DMS153 treated with DMSO at 0.1 percent for 48 hours (cell line): ENCODE measurements around the gene ZNF800.
A peak's percentile ranks its signal among the peaks of the same experiment; 100 is the strongest.

Experiments
- DNase-seq: peaks from one replicate; lab custom pipeline; 2025; ENCODE audit not compliant: unreplicated experiment; lab: John Stamatoyannopoulos, UW

Gene ZNF800

GRCh38 chr7:127349881-127350280 is 42.6 kb downstream of the ZNF800 start:
- no peak for DNase-seq

- no peak for DNase-seq
Observed at GRCh38 chr7:127348247-127348631, 44.3 kb downstream of the ZNF800 start.

GRCh38 chr7:127347567-127348246 is 44.8 kb downstream of the ZNF800 start:
- peak; percentile 14 for DNase-seq

DNA sequence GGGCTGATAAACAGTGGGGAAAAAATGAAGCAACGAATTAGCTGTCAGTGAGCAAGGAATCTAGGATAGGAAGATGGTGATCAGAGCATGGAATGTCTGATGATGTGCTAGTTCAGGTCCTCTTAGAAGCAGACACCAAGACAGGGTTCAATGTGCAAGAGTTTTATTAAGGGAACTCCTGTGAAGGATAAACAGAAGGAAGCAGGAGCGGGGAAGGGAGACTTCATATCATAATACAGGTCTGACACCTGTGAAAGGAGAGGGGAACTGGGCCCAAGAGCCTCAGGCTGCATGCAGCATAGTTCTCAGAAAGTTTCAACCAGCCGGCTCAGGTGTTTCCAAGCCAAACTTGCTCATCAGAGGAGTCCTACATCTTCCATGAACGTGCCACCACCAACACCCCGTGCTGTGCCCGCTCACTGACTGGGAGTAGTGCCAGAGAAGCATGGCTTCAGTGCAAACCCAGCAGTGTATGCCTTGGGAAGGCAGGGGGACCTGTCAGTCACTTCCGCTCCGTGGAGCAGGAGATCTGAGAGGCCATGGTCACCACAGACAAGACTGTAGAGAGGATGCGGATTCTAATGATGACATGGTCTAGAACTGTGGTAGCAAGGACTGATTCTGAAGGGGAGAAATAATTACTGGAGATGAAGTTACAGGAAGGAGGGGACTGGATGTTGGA is 45.8 kb downstream of the ZNF800 start:
- DNase-seq, result no peak

DNA sequence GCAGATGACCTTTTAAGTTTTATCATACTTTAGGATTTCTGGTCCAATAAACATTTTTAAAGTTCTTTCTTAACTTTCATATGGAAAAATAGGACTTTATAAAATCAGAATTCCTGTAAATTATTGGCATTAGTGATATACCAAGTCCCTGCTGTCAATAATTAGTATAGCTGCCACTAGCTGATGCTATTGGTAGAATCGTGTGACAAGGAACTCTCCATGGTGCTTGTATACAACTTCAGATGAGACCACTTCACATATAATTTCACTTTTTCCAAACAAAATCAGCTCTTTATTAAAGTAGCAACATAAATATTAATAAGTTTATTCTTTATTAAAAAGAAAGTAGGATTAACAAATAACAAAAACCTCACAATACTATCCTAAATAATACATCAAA is 49.9 kb downstream of the ZNF800 start:
- no peak for DNase-seq

GRCh38 chr7:127338122-127338521 is 54.4 kb downstream of the ZNF800 start:
- no peak for DNase-seq

GRCh38 chr7:127337581-127337980 is 54.9 kb downstream of the ZNF800 start:
- DNase-seq, result no peak

- DNase-seq, result no peak
Observed at GRCh38 chr7:127336458-127336857, 56.0 kb downstream of the ZNF800 start.

DNA sequence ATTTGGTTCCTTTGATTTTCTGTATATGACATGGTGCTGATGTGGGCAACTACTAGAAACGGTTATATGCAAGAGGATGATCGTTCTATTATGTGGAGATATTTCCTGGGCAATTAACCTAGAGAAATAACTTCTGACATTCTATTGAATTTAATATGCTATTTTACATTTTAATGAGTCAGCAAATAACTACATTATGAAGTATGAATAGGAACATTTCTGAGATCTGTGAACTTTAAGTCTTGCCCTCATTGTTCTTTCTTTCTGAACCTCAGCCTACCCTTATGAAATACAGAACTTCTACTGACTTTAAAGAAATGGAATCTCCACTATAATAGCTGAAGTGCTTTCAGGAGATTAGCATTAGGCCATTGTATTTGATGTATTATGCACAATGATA is 59.6 kb downstream of the ZNF800 start:
- no peak for DNase-seq

DNA sequence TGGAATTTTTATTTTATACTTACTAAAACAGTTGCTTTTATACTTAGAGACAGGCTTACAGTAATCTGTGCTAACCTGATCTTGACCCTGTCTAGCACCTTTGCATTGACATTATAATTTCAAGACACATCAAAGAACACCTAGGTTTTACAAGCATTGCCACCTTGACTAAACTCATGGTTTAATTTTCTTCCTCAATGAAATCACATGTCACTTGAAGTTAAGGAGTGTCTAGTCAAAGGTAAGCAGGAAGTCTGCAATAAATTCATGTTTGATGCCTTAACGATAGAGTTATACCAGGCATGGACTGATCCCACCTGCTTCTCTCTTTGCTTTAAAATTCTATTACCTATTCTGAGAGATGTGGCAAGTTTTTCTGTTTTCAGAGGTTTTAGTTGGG is 62.4 kb downstream of the ZNF800 start:
- DNase-seq, result no peak

DNA sequence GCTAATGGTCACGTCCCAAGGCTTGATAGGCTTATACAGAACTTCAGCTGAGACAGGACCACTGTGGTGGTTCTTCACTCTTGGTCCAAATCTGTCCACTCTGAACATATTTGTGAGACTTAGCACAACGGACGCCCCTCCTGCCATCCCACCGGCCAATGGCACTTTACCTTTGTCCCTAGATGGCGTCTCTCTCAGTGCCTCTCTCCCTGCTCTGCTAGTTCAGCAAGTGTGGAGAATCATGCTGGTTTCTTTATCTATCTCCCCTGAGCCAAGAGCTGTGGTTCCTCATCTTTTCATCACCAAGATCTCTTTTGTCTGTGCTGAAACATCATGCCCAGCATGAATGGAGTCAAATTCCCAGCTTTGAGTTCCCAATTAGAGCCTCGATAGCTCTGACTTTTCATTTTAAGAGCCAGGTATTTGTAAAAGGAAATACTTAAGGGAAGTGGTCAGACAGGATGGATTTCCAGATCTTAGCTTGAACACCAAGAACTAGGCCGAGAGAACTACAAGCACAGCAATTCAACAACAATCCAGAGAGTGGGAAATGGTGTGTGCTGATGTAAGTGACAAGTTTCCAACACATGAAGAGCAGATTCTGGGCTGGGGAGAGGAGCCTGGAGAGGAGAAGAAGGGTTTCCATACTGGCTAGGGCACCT is 69.5 kb downstream of the ZNF800 start:
- no peak for DNase-seq

- DNase-seq, result no peak
Observed at GRCh38 chr7:127322351-127322750, 70.2 kb downstream of the ZNF800 start.

GRCh38 chr7:127320974-127321373 is 71.5 kb downstream of the ZNF800 start:
- no peak for DNase-seq
